ENCODE measurements around the gene PTGER2.
A peak's percentile ranks its signal among the peaks of the same experiment; 100 is the strongest.

Gene PTGER2

DNA sequence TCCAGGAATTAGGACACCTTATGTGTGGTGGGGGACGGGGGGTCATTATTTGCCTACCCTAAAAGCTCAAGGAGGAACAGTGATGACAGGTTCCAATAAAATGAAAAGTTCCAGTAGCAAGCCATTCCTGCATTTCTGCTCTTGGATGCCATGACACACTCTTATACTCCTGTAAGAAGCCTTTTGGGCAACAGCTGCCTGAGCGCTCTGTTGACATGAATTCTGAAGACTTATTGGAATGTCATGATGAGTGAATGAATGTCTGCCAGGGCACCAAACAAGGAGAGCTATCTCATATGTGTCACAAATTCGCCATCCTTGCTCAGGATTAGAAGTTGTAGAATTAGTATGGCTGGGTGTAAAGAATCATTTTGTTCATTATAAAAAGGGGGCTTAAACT lies 36.3 kb downstream of the PTGER2 start:
- H3K9me3 ChIP-seq, result no peaks in the 10 kb centered on the region
- no peak for TF ChIP-seq Cebpa-rat (IDR thresholded peaks at IDR 0.05)
- H3K4me2 ChIP-seq, result no peak overlapping the region
- H4K20me1 ChIP-seq, result no peaks in the 10 kb centered on the region
- H3K36me3 ChIP-seq, result no peaks in the 10 kb centered on the region
- peaks cover 9% of the 10 kb centered on the region for H3K4me1 ChIP-seq
- H3K4me3 ChIP-seq, result no peak overlapping the region
- H3K27me3 ChIP-seq, result no peaks in the 10 kb centered on the region
- H3K9ac ChIP-seq, result no peak overlapping the region
- H3K27ac ChIP-seq, result no peak overlapping the region

DNA sequence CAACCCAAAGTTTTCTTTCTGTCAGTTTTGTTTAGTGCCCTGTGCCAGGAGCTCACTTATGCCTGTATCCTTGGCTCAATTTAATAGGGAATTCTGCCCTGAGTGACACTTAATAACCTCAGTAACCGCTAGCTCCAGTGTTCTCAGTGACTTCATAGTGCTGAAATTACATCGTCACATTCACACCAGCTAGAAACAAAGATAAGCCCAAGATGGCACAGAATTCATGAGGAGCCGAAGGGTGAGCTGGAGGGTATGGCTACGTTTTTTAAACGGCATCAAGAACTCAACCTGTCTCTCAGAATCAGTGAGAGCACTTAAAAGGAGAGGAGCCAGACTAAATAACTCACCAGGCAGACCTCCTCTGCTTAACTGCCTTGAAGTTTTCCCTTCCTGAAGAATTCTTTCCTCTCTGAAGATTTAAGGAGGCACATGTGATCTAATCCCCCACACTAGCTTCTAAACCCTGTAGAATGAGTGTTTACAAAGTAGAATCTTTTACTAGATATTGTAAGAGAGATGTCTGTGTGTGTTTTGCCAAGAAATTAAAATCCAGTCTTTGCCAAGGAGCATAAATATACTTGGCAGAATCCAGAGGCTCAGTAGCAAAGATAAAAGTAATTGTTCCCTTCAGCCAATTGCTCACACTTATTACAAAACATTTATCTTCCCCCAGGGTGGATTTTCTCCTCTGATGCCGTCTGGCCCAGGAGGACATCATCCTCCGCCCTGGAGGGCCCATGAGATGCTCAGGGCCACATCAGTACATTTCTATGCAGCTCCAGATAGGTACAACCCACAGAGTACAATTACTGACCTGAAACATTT lies 37.3 kb downstream of the PTGER2 start:
- Histone ChIP-seq H3K36me3 (no peaks in the 10 kb centered on the region), H3K4me1 (peaks cover 9% of the 10 kb centered on the region), H3K9me3 (no peaks in the 10 kb centered on the region), H3K27ac (no peak overlapping the region), H3K27me3 (no peaks in the 10 kb centered on the region), H3K4me2 (peak overlapping the region; percentile 20), H3K9ac (no peak overlapping the region), H3K4me3 (no peak overlapping the region), H4K20me1 (no peaks in the 10 kb centered on the region)
- TF ChIP-seq Cebpa-rat (IDR thresholded peaks at IDR 0.05), result no peak

GRCh38 chr14:52352061-52352491 lies 38.0 kb downstream of the PTGER2 start:
- no peaks in the 10 kb centered on the region for H4K20me1 ChIP-seq
- no peak overlapping the region for H3K27ac ChIP-seq
- no peaks in the 10 kb centered on the region for H3K36me3 ChIP-seq
- no peaks in the 10 kb centered on the region for H3K27me3 ChIP-seq
- peak overlapping the region; percentile 20 for H3K4me2 ChIP-seq
- H3K4me3 ChIP-seq, result no peak overlapping the region
- TF ChIP-seq Cebpa-rat (IDR thresholded peaks at IDR 0.05), result no peak
- peaks cover 9% of the 10 kb centered on the region for H3K4me1 ChIP-seq
- H3K9ac ChIP-seq, result no peak overlapping the region
- no peaks in the 10 kb centered on the region for H3K9me3 ChIP-seq

DNA sequence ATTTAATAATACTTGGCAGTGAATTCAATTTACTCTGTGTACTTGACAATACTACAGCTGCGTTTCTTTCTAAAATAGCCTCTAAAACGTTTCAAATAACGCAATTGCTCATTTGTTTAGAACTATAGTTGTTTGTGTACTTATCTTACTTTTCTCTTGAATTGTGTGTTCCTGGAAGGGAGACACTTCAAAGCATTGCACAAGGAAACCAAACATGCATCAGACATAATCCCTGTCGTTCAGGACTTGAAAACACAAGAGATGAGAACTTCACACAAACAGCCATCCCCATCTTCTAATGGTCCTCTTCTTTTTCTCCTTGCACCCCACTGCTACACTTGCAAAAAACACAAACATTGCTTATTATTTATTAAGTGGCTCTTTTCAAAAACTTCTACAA lies 38.5 kb downstream of the PTGER2 start:
- no peaks in the 10 kb centered on the region for H3K9me3 ChIP-seq
- no peaks in the 10 kb centered on the region for H4K20me1 ChIP-seq
- TF ChIP-seq Cebpa-rat (IDR thresholded peaks at IDR 0.05), result no peak
- H3K4me3 ChIP-seq, result no peak overlapping the region
- peaks cover 9% of the 10 kb centered on the region for H3K4me1 ChIP-seq
- no peaks in the 10 kb centered on the region for H3K27me3 ChIP-seq
- H3K9ac ChIP-seq, result no peak overlapping the region
- H3K27ac ChIP-seq, result no peak overlapping the region
- H3K36me3 ChIP-seq, result no peaks in the 10 kb centered on the region
- no peak overlapping the region; the same call in 1 of the 2 replicates for H3K4me2 ChIP-seq

- Histone ChIP-seq H4K20me1 (no peaks in the 10 kb centered on the region), H3K27me3 (no peaks in the 10 kb centered on the region), H3K36me3 (no peaks in the 10 kb centered on the region), H3K4me3 (no peak overlapping the region), H3K9ac (no peak overlapping the region), H3K4me2 (no peak overlapping the region), H3K4me1 (peaks cover 9% of the 10 kb centered on the region), H3K27ac (no peak overlapping the region), H3K9me3 (no peaks in the 10 kb centered on the region)
- TF ChIP-seq Cebpa-rat (IDR thresholded peaks at IDR 0.05), result no peak
Measured at GRCh38 chr14:52354242-52354641, 40.1 kb downstream of the PTGER2 start.

- peaks cover 9% of the 10 kb centered on the region for H3K4me1 ChIP-seq
Measured at GRCh38 chr14:52355016-52355431, 40.9 kb downstream of the PTGER2 start.

GRCh38 chr14:52355526-52355925 lies 41.4 kb downstream of the PTGER2 start:
- H3K9me3 ChIP-seq, result no peaks in the 10 kb centered on the region
- no peak overlapping the region for H3K4me2 ChIP-seq
- H3K27me3 ChIP-seq, result no peaks in the 10 kb centered on the region
- H3K4me1 ChIP-seq, result peaks cover 9% of the 10 kb centered on the region
- H4K20me1 ChIP-seq, result no peaks in the 10 kb centered on the region
- TF ChIP-seq Cebpa-rat (IDR thresholded peaks at IDR 0.05), result no peak
- no peak overlapping the region for H3K4me3 ChIP-seq
- H3K9ac ChIP-seq, result no peak overlapping the region
- no peaks in the 10 kb centered on the region for H3K36me3 ChIP-seq
- H3K27ac ChIP-seq, result no peak overlapping the region

More at GRCh38 chr14:52355016-52355431, 40.9 kb downstream of the PTGER2 start:
- no peaks in the 10 kb centered on the region for H3K36me3 ChIP-seq
- H3K4me2 ChIP-seq, result no peak overlapping the region
- no peak for TF ChIP-seq Cebpa-rat (IDR thresholded peaks at IDR 0.05)
- H4K20me1 ChIP-seq, result no peaks in the 10 kb centered on the region
- no peaks in the 10 kb centered on the region for H3K27me3 ChIP-seq
- no peak overlapping the region for H3K27ac ChIP-seq
- no peak overlapping the region for H3K9ac ChIP-seq
- H3K4me3 ChIP-seq, result no peak overlapping the region
- H3K9me3 ChIP-seq, result no peaks in the 10 kb centered on the region

DNA sequence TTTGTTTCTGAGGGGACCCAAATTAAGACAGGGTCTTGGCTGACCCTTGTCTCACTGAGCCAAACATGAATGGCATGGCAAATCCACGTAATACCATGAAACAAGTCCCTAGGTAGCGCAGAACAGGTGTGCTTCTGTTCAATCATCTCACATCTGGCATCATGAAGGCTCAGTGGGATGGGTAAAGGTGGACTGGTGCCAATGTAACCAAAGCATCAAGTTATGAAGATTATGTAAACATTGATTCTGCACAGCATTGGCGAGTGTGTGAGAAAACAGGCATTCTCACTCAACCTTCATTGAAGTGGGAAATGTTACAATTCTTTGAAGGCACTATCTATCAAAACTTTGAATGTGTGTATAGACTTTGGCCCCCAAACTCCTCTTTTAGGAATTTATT lies 41.9 kb downstream of the PTGER2 start:
- H4K20me1 ChIP-seq, result no peaks in the 10 kb centered on the region
- TF ChIP-seq Cebpa-rat (IDR thresholded peaks at IDR 0.05), result no peak
- no peak overlapping the region for H3K9ac ChIP-seq
- no peak overlapping the region for H3K4me3 ChIP-seq
- peaks cover 9% of the 10 kb centered on the region for H3K4me1 ChIP-seq
- no peaks in the 10 kb centered on the region for H3K27me3 ChIP-seq
- H3K4me2 ChIP-seq, result no peak overlapping the region
- H3K9me3 ChIP-seq, result no peaks in the 10 kb centered on the region
- no peaks in the 10 kb centered on the region for H3K36me3 ChIP-seq
- no peak overlapping the region for H3K27ac ChIP-seq

GRCh38 chr14:52360831-52361230 lies 46.7 kb downstream of the PTGER2 start:
- H3K4me3 ChIP-seq, result no peak overlapping the region
- no peak for TF ChIP-seq Cebpa-rat (IDR thresholded peaks at IDR 0.05)
- no peaks in the 10 kb centered on the region for H3K36me3 ChIP-seq
- no peak overlapping the region for H3K4me2 ChIP-seq
- H3K27me3 ChIP-seq, result no peaks in the 10 kb centered on the region
- no peak overlapping the region for H3K27ac ChIP-seq
- no peak overlapping the region for H3K9ac ChIP-seq
- no peaks in the 10 kb centered on the region for H4K20me1 ChIP-seq
- H3K4me1 ChIP-seq, result no peaks in the 10 kb centered on the region
- H3K9me3 ChIP-seq, result no peaks in the 10 kb centered on the region

GRCh38 chr14:52363041-52363704 lies 49.1 kb downstream of the PTGER2 start:
- no peaks in the 10 kb centered on the region for H3K4me1 ChIP-seq
- no peak overlapping the region for H3K27ac ChIP-seq
- no peak overlapping the region for H3K9ac ChIP-seq
- no peaks in the 10 kb centered on the region for H3K36me3 ChIP-seq
- no peaks in the 10 kb centered on the region for H3K9me3 ChIP-seq
- H3K4me2 ChIP-seq, result no peak overlapping the region
- no peaks in the 10 kb centered on the region for H4K20me1 ChIP-seq
- TF ChIP-seq Cebpa-rat (IDR thresholded peaks at IDR 0.05), result no peak
- no peak overlapping the region for H3K4me3 ChIP-seq
- H3K27me3 ChIP-seq, result no peaks in the 10 kb centered on the region
